GM23338 (cell line): Measurements from ENCODE around the gene PWP2.

ENCODE experiments used
- CREB1 ChIP-seq: fragments of 250-450 bp; sonication (Bioruptor Pico); IDR thresholded peaks from 2 replicates; pipeline ENCODE4 v1.5.0; 2020; ENCODE audit warnings: low read depth, mild to moderate bottlenecking, moderate library complexity
- CTCF ChIP-seq, 2 experiments: fragments of 200-600 bp in 1 of 2; sonication (generic) in 1 of 2; conservative IDR thresholded peaks; 2 replicates each; pipeline versions ENCODE4 v1.5.1 to v1.6.1; 2016 to 2017; ENCODE audit warnings: antibody characterized with exemption in 2 of 2, low read depth in 2 of 2, mild to moderate bottlenecking in 2 of 2, moderate library complexity in 1 of 2
- ETS1 ChIP-seq: IDR thresholded peaks from 2 replicates; pipeline ENCODE4 v1.6.1; 2016; ENCODE audit warnings: antibody characterized with exemption
- EZH2 ChIP-seq: fragments of 200-600 bp; sonication (generic); IDR thresholded peaks from one replicate; pipeline ENCODE4 v1.8.0; 2017; ENCODE audit warnings: antibody characterized with exemption, mild to moderate bottlenecking, low read depth; ENCODE audit not compliant: unreplicated experiment
- EZH2phosphoT487 ChIP-seq: fragments of 200-600 bp; sonication (generic); IDR thresholded peaks from one replicate; pipeline ENCODE4 v1.8.1; 2018; ENCODE audit warnings: antibody characterized with exemption; ENCODE audit not compliant: unreplicated experiment
- JUNB ChIP-seq: IDR thresholded peaks from one replicate; pipeline ENCODE4 v1.6.1; 2016; ENCODE audit warnings: antibody characterized with exemption; ENCODE audit not compliant: unreplicated experiment
- POLR2AphosphoS5 ChIP-seq: IDR thresholded peaks from 2 replicates; pipeline ENCODE4 v1.6.1; 2016; ENCODE audit warnings: antibody characterized with exemption, low read depth
- ZNF331 ChIP-seq: fragments of 250-450 bp; sonication (Bioruptor Pico); IDR thresholded peaks from 2 replicates; pipeline ENCODE4 v1.5.0; 2020; ENCODE audit warnings: low read depth, mild to moderate bottlenecking, moderate library complexity
- TF ChIP-seq, protein P1 (sequence below): IDR thresholded peaks from one replicate; pipeline ENCODE4 v1.6.1; 2018; ENCODE audit warnings: antibody characterized with exemption; ENCODE audit not compliant: unreplicated experiment

- TF ChIP-seq CTCF (conservative IDR thresholded peaks at IDR 0.05; ENCODE audit: low read depth in 2 of 2) (no peak), CREB1 (no peak), EZH2 (no peak), POLR2AphosphoS5 (no peak), ETS1 (no peak), EZH2phosphoT487 (no peak), JUNB (no peak), ZNF331 (CRISPR knock-in tag) (no peak)
- TF ChIP-seq, protein P1, sequence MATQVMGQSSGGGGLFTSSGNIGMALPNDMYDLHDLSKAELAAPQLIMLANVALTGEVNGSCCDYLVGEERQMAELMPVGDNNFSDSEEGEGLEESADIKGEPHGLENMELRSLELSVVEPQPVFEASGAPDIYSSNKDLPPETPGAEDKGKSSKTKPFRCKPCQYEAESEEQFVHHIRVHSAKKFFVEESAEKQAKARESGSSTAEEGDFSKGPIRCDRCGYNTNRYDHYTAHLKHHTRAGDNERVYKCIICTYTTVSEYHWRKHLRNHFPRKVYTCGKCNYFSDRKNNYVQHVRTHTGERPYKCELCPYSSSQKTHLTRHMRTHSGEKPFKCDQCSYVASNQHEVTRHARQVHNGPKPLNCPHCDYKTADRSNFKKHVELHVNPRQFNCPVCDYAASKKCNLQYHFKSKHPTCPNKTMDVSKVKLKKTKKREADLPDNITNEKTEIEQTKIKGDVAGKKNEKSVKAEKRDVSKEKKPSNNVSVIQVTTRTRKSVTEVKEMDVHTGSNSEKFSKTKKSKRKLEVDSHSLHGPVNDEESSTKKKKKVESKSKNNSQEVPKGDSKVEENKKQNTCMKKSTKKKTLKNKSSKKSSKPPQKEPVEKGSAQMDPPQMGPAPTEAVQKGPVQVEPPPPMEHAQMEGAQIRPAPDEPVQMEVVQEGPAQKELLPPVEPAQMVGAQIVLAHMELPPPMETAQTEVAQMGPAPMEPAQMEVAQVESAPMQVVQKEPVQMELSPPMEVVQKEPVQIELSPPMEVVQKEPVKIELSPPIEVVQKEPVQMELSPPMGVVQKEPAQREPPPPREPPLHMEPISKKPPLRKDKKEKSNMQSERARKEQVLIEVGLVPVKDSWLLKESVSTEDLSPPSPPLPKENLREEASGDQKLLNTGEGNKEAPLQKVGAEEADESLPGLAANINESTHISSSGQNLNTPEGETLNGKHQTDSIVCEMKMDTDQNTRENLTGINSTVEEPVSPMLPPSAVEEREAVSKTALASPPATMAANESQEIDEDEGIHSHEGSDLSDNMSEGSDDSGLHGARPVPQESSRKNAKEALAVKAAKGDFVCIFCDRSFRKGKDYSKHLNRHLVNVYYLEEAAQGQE = no peak
Measured at GRCh38 chr21:44063151-44063912, 43.9 kb upstream of the PWP2 start.
